Measurements from ENCODE around the gene NDRG4.

NDRG4 gene

DNA sequence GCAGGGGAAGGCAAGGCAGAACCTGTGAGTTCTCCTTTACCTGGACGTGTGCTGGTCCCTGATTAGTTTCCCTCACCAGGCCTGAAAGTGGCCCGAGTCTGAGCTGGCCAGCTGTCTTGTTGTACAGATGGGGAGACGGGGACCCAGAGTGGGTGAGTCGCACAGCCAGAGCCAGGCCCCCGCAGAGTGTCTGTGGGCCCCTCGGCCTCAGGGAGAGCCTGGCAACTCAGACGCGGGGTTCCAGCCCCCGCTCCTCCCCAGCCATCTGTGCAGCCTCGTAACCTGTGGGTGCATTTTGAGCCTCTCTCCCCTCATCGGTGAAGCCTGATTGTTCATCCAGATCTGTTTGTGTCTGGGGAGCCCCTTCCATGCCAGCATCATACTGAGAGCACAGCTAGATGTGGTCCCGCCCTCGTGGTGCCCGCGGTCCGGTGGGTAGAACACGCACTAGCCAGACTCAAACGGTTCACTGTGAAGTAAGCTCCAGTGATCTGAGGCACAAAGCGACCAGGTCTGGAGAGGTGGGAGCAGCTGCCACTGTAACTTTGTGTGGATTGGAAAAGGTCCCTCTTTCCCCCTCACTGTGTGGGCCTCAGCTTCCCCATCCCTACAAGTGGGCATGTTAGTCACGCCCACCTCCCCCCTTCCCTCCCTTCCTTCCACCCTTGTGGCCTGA is 6.0 kb upstream of the NDRG4 start:
- Mint-ChIP-seq H3K4me1 (ENCODE audit: low read depth in 2 of 2) (peaks cover 0 to 5% of the 10 kb centered on the region in 2 donors), H3K9me3 (no peaks in the 10 kb centered on the region), H3K4me3 (no peak overlapping the region), H3K36me3 (ENCODE audit: insufficient read depth) (no peaks in the 10 kb centered on the region), H3K27me3 (peaks cover 0 to 55% of the 10 kb centered on the region in 2 donors), H3K27ac (peak overlapping the region in 1 of 2 donors; percentile 23)
- DNase-seq (no peak), ATAC-seq (replicated peaks) (no peak)

GRCh38 chr16:58494981-58495520 is 4.9 kb upstream of the NDRG4 start:
- peaks cover 0 to 5% of the 10 kb centered on the region in 2 donors for H3K4me1 Mint-ChIP-seq (ENCODE audit: low read depth in 2 of 2)
- no peaks in the 10 kb centered on the region for H3K36me3 Mint-ChIP-seq (ENCODE audit: insufficient read depth)
- peaks cover 4 to 66% of the 10 kb centered on the region in 2 donors for H3K27me3 Mint-ChIP-seq
- DNase-seq (no peak), ATAC-seq (replicated peaks) (peak; percentile 54)
- no peak overlapping the region for H3K4me3 Mint-ChIP-seq
- H3K27ac Mint-ChIP-seq: peak overlapping the region in 1 of 2 donors; percentile 83
- no peaks in the 10 kb centered on the region for H3K9me3 Mint-ChIP-seq

DNA sequence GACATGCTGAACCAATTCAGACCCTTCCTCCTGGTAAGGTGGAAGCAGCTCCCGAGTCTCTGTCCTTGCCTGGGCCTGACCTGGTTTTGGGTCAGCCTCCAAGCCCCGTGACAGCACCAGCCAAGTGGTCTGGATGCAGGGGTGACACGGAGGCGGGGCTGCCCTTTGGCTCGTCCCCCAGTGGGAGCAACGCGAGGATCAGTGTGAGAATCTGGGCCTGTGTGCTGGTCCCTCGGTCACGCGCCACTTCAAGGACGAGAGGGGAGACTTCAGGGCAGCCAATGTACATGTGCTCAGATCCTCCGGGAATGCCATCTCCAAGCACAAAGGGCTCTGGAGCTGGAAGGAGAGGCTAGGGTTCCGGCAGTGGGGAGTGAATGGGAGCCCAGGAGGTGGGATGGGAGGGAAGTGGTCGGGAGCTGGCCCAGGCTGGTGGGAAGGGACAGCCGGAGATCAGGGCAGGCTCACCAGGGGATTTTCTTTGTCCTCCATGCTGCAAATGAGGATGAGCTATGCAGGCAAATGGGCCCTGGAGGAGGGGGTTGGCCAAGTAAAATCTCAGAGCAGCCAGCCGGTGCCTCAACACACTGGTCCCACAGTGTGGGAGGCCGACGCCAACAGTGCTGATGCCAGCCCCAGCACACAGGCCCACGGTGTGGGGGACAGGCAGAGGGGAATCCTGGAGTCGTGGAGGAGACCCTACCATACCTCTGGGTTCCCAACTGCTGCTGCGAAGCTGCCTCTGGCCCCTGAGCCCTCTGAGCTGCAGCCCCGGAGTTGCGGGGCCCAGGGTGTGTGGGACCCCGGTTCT is 4.2 kb upstream of the NDRG4 start:
- H3K9me3 Mint-ChIP-seq: no peaks in the 10 kb centered on the region
- H3K36me3 Mint-ChIP-seq (ENCODE audit: insufficient read depth): no peaks in the 10 kb centered on the region
- H3K4me3 Mint-ChIP-seq: no peak overlapping the region
- ATAC-seq (replicated peaks) (no peak), DNase-seq (no peak)
- H3K27me3 Mint-ChIP-seq: peaks cover 11 to 73% of the 10 kb centered on the region in 2 donors
- H3K27ac Mint-ChIP-seq: peak overlapping the region in 1 of 2 donors; percentile 83
- peaks cover 0 to 10% of the 10 kb centered on the region in 2 donors for H3K4me1 Mint-ChIP-seq (ENCODE audit: low read depth in 2 of 2)

DNA sequence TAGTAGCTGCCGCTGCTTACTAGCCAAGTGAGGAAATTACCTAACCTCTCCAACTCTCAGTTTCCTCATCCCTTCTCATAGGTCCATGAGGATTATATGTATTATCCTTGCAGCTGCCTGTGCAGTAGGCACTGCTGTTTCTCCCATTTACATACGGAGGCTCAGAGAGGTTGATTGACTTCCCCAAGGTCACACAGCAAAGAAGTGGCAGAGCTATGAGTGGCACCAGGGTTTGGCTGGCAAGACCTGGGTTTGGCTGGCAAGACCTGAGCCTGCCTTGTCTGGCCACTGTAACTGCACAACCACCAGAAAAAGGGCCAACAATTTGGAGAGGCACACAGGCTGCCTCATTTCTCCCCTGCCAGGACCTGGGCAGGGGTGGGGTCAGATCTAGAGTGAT is 2.5 kb upstream of the NDRG4 start:
- Mint-ChIP-seq H3K36me3 (ENCODE audit: insufficient read depth) (no peaks in the 10 kb centered on the region), H3K4me3 (no peak overlapping the region)
- DNase-seq: no peak

DNA sequence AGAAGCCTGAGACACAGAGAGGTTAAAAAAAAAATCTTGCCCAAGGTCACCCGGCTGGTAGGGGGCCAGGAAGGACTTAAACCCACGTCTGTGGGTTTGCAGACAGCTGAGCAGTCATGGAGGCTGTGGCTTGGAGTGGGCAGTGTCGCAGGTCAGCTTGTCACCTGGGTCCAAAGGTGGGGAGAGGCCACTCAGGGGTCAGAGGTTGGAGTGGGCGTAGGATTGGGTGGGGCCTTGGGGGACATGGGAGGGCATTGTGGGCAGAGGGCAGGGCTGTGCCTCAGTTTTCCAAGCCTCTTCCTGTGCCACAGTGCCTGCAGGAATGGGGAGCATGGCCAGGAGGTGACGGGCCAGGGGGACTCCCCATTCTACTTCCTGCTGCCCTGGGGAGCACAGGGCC is 2.0 kb upstream of the NDRG4 start:
- H3K27ac Mint-ChIP-seq: peak overlapping the region; percentile 78 to 79
- peaks cover 0 to 15% of the 10 kb centered on the region in 2 donors for H3K4me1 Mint-ChIP-seq (ENCODE audit: low read depth in 2 of 2)

More for the DNA sequence above, 2.5 kb upstream of the NDRG4 start:
- Mint-ChIP-seq H3K9me3 (no peaks in the 10 kb centered on the region), H3K27me3 (peaks cover 20 to 86% of the 10 kb centered on the region in 2 donors), H3K27ac (peak overlapping the region in 1 of 2 donors; percentile 78), H3K4me1 (ENCODE audit: low read depth in 2 of 2) (peaks cover 0 to 15% of the 10 kb centered on the region in 2 donors)
- no peak for ATAC-seq (replicated peaks)

DNA sequence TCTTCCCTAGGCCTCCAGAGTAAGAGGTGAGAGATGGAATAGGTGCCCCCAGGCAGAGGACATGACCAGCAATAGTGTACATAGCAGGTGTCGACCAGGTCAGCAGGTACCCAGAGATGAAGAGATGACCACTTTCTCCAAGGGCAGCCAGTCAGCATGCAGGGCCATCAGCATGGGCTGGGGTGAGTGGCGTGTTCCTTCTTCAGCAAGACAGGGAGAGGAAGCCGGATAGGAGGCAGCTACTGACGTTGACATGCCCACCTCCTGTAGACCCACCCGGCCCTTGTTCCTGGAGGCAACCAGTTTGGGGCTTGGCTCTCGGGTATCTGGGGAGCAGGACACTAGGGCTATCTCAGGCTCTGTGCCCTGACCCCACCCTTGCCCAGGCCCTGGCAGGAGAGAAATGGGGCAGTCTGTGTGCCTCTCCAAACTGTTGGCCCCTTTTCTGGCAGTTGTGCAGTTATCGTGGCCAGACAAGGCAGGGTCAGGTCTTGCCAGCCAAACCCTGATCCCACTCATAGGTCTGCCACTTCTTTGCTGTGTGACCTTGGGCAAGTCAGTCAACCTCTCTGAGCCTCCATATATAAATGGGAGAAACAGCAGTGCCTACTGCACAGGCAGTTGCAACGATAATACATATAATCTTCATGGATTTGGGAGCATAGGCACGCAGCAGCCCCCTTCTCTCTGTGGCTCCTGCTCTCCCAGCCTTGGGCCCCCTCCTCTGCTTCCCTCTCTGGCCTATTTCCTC is 1.4 kb upstream of the NDRG4 start:
- no peak for DNase-seq
- no peak overlapping the region for H3K4me3 Mint-ChIP-seq
- no peaks in the 10 kb centered on the region for H3K36me3 Mint-ChIP-seq (ENCODE audit: insufficient read depth)
- peaks cover 0 to 15% of the 10 kb centered on the region in 2 donors for H3K4me1 Mint-ChIP-seq (ENCODE audit: low read depth in 2 of 2)
- peaks cover 28 to 86% of the 10 kb centered on the region in 2 donors for H3K27me3 Mint-ChIP-seq
- H3K27ac Mint-ChIP-seq: peak overlapping the region; percentile 78 to 79
- ATAC-seq (replicated peaks): no peak
- no peaks in the 10 kb centered on the region for H3K9me3 Mint-ChIP-seq

More for the DNA sequence above, 2.0 kb upstream of the NDRG4 start:
- Mint-ChIP-seq H3K9me3 (no peaks in the 10 kb centered on the region), H3K4me3 (no peak overlapping the region), H3K36me3 (ENCODE audit: insufficient read depth) (no peaks in the 10 kb centered on the region), H3K27me3 (peaks cover 25 to 86% of the 10 kb centered on the region in 2 donors)
- DNase-seq (no peak), ATAC-seq (replicated peaks) (no peak)

- ATAC-seq (replicated peaks) (no peak), DNase-seq (no peak)
- Mint-ChIP-seq H3K27ac (no peak overlapping the region), H3K36me3 (ENCODE audit: insufficient read depth) (no peaks in the 10 kb centered on the region), H3K9me3 (no peaks in the 10 kb centered on the region), H3K27me3 (peaks cover 28 to 85% of the 10 kb centered on the region in 2 donors), H3K4me3 (no peak overlapping the region), H3K4me1 (ENCODE audit: low read depth in 2 of 2) (peaks cover 0 to 15% of the 10 kb centered on the region in 2 donors)
Measured at GRCh38 chr16:58499092-58499511, 841 bp upstream of the NDRG4 start.

DNA sequence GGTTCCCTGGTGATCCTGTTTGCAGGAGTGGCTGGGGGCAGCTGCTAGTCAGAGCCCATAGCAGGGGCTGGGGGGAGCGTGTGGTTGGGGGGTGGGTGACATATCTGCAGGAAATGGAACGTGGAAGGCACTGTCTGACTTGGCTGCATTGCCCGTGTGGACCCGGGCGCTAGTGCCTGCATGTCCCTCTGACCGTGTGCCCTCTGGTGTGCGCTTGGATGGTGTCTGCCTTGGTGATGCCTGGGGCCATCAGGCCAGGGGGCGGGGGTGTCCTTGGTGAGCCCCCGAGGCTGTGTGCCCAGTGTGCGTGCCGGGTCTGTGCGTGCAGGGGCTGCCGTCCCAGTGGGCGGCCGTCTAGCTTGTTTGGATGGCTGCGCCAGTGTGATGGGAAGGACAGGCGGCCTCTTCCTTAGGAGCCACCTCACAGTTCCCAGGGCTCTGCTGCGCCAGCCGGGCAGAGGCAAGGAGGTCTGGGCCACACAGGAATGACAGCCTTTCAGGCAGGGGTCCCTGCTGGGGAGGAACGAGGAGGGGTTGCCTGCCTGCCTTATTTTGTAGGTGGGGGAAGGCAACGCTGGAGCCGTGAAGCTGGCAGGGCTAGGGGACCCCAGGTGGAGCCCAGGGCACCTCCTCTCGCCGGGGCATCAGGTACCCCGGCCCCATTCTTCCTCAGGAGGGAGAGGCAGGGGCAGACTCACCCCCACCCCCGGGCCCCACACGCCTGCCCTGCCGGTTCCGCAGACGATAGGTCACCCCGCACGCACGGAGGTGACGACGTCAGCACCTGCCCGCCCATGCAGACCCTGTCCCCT is 693 bp downstream of the NDRG4 start:
- no peak for ATAC-seq (replicated peaks)
- Mint-ChIP-seq H3K4me3 (peak overlapping the region; percentile 31 to 71), H3K9me3 (no peaks in the 10 kb centered on the region), H3K4me1 (ENCODE audit: low read depth in 2 of 2) (peaks cover 0 to 11% of the 10 kb centered on the region in 2 donors), H3K27me3 (peaks cover 28 to 73% of the 10 kb centered on the region in 2 donors), H3K27ac (no peak overlapping the region), H3K36me3 (ENCODE audit: insufficient read depth) (no peaks in the 10 kb centered on the region)
- no peak for DNase-seq

GRCh38 chr16:58501242-58502131 is 1.5 kb downstream of the NDRG4 start:
- H3K27ac Mint-ChIP-seq: no peak overlapping the region

DNA sequence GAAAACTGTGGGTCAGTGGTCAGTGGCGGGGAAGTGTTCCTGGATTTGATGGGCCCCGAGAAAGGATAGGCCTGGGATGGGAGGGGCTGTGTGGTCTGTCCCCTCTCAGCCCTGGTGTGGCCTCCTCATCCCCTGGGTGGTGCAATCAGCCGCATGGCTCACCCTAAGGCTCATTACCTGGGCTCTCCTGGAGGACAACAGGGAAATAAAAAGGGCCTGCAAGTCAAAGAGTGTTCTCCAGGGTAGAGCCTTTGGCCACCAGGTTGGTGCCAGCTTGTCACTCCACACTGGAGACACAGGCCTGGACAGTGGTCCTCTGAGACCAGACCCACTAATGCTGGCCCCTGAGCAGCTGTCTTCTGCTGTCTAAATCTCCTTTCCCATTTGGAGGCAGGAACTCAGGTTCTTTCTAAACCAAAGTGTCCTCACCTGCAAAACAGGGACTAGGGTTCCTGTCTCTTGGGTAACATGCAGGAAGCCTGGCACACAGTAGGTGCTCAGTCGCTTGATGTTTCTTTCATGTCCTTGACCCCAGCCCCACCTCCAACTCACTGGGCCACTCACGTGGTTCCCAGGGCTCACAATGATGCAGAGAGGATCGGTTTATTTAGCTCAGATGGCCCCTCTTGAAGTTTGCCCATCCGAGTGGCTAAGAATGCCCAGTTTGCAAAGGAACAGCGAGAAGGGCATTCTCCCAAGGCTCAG is 2.4 kb downstream of the NDRG4 start:
- peaks cover 28 to 69% of the 10 kb centered on the region in 2 donors for H3K27me3 Mint-ChIP-seq
- no peak overlapping the region for H3K4me3 Mint-ChIP-seq

More at GRCh38 chr16:58501242-58502131, 1.5 kb downstream of the NDRG4 start:
- Mint-ChIP-seq H3K27me3 (peaks cover 28 to 69% of the 10 kb centered on the region in 2 donors), H3K4me1 (ENCODE audit: low read depth in 2 of 2) (peaks cover 0 to 11% of the 10 kb centered on the region in 2 donors), H3K36me3 (ENCODE audit: insufficient read depth) (no peaks in the 10 kb centered on the region), H3K4me3 (peak overlapping the region; percentile 31 to 71), H3K9me3 (no peaks in the 10 kb centered on the region)
- ATAC-seq (replicated peaks) (peak; percentile 55), DNase-seq (no peak)

GRCh38 chr16:58503166-58503862 is 3.4 kb downstream of the NDRG4 start:
- Mint-ChIP-seq H3K27me3 (peaks cover 28 to 60% of the 10 kb centered on the region in 2 donors), H3K36me3 (ENCODE audit: insufficient read depth) (no peaks in the 10 kb centered on the region), H3K27ac (no peak overlapping the region), H3K4me3 (no peak overlapping the region), H3K4me1 (ENCODE audit: low read depth in 2 of 2) (peaks cover 0 to 19% of the 10 kb centered on the region in 2 donors), H3K9me3 (no peaks in the 10 kb centered on the region)
- DNase-seq (no peak), ATAC-seq (replicated peaks) (no peak)

More for the DNA sequence above, 2.4 kb downstream of the NDRG4 start:
- DNase-seq (no peak), ATAC-seq (replicated peaks) (no peak)
- Mint-ChIP-seq H3K27ac (no peak overlapping the region), H3K36me3 (ENCODE audit: insufficient read depth) (no peaks in the 10 kb centered on the region), H3K9me3 (no peaks in the 10 kb centered on the region), H3K4me1 (ENCODE audit: low read depth in 2 of 2) (peaks cover 0 to 19% of the 10 kb centered on the region in 2 donors)

Measured in effector memory CD8-positive, alpha-beta T cell (primary cell).